GM12873 (cell line): ENCODE data around the gene XPOT.

ENCODE experiments used
- CTCF ChIP-seq: IDR thresholded peaks from 2 replicates; pipeline ENCODE4 v1.5.1; 2012; ENCODE audit warnings: low read depth, mild to moderate bottlenecking, moderate library complexity, low read length, control low read depth; ENCODE audit not compliant: insufficient read depth; ENCODE audit errors: missing control alignments

Gene XPOT

GRCh38 chr12:64470495-64470894 is 66.3 kb downstream of the XPOT start:
- TF ChIP-seq CTCF, result no peak

DNA sequence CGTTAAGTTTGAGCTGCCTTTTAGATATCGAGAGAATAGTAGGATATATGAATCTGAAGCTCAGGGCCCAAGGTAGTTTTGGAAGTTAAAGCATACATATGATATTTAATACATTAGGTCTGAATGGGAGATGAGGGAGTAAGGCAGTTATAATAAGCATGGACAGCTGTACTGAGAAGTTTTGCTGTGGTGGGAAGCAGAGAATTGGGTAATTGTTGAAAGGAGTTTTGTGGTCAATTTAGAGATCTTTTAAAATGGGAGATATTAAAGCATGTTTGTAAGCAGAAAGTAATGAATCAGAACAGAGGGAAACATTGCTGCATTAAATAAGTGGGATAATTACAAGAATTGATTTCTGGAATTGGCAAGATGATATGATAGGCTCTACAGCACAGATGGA is 69.0 kb downstream of the XPOT start:
- TF ChIP-seq CTCF, result no peak

DNA sequence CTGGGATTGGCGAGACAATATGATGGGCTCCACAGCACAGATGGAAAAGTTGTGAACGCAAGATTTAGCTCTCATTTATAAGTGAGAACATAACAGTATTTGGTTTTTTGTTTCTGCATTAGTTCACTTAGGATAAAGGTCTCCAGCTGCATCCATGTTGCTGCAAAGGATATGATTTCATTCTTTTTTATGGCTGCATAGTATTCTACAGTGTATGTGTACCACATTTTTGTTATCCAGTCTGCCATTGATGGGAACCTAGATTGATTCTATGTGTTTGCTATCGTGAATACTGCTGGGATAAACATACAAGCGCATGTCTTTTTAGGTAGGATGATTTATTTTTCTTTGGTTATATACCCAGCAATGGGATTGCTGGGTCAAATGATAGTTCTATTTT is 71.3 kb downstream of the XPOT start:
- TF ChIP-seq CTCF, result no peak

GRCh38 chr12:64476844-64477243 is 72.7 kb downstream of the XPOT start:
- no peak for TF ChIP-seq CTCF

GRCh38 chr12:64478661-64479060 is 74.5 kb downstream of the XPOT start:
- no peak for TF ChIP-seq CTCF

DNA sequence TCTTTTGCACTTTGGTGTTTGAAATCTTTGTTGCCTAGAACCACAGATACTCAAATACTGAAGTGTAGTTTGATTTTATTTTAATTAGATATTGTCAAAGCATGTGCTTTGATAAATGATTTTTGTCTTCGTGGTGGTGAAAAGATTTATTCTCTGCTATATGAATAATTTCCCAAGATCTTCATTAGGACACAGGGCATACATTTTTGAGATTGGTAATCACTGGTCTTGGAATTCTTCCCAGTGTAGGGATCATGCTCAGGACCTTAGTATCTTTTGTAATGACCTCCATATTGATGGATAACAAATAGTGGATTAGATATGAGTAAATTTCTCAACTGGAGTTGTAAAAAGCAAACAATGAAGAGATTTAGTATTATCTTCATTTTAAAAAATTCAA is 76.0 kb downstream of the XPOT start:
- no peak for TF ChIP-seq CTCF

DNA sequence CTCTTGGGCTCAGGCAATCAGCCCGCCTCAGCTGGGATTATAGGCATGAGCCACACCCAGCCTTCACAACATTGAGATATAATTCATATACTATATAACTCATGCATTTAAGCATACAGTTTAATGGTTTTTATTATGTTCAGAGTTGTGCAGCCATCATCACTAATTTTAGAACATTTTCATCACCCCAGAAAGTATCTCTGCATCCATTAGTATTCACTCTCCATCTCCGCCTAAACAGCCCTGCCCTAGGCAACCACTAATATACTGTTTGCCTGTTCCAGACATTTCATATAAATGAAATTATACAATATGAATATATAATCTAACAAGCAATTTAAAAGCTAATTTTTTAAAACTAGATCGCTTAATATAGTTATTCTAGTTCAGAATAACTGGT is 82.5 kb downstream of the XPOT start:
- TF ChIP-seq CTCF, result no peak

GRCh38 chr12:64491718-64492117 is 87.5 kb downstream of the XPOT start:
- no peak for TF ChIP-seq CTCF
